Epithelial cell of esophagus (primary cell): ENCODE measurements around the gene ZNF90.
A peak's percentile ranks its signal among the peaks of the same experiment; 100 is the strongest.
"Not testable (repeated sequence)": the region's sequence is repeated elsewhere in the genome, so short reads cannot be mapped to it uniquely, and the experiment has no call there.

Experiments
- DNase-seq: peaks from one replicate; pipeline ENCODE4 v3.0.0; 2010; ENCODE audit warnings: low read depth
- H3K4me3 ChIP-seq: 2 replicates; pipeline ENCODE4 v1.5.1; 2011; ENCODE audit warnings: mild to moderate bottlenecking, low read length, control low read depth
- TF ChIP-seq, protein P1 (sequence below): IDR thresholded peaks from 2 replicates; pipeline ENCODE4 v1.5.1; 2011; ENCODE audit warnings: low read depth, mild to moderate bottlenecking, low read length, control low read depth, inconsistent platforms; ENCODE audit not compliant: insufficient read depth; ENCODE audit errors: missing control alignments

Gene ZNF90

DNA sequence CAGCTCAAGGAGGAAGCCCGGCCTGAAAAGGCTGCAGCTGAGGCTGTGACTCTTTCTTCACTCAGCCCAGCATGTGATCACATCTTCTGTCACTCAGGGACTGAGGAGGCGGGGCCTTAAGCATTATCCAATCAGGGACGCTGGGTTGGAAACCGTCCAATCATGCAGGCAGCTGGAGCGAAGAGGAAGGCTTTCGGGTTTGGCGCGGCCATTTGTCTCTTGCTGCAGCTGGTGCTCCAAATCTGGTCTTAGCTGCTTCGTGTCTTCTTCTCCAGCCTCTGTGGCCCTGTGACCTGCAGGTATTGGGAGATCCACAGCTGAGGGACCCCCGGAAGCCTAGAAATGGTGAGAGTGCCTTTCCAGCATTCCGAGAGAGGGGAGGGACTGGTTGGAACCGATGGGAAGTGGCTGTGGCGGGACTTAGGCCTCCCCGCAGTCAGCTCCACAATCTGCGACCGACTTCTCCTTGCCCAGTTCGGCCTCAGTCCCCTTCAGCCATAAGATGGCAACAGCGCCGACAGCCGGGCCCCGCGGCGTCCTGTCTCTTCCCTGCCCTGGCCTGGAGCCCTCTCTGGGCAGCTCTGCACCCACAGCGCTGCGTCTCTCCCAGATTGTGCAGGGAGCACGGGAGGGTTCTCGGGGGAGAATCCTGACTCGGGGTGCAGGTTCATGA lies at the start of gene ZNF90:
ZNF90 (plus strand) TSS at position 210 of the 673 bp plus-strand sequence; CDS start at position 343, 133 bp downstream.
- TF ChIP-seq, protein P1, sequence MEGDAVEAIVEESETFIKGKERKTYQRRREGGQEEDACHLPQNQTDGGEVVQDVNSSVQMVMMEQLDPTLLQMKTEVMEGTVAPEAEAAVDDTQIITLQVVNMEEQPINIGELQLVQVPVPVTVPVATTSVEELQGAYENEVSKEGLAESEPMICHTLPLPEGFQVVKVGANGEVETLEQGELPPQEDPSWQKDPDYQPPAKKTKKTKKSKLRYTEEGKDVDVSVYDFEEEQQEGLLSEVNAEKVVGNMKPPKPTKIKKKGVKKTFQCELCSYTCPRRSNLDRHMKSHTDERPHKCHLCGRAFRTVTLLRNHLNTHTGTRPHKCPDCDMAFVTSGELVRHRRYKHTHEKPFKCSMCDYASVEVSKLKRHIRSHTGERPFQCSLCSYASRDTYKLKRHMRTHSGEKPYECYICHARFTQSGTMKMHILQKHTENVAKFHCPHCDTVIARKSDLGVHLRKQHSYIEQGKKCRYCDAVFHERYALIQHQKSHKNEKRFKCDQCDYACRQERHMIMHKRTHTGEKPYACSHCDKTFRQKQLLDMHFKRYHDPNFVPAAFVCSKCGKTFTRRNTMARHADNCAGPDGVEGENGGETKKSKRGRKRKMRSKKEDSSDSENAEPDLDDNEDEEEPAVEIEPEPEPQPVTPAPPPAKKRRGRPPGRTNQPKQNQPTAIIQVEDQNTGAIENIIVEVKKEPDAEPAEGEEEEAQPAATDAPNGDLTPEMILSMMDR, result no peak
- peak; percentile 98 for DNase-seq

DNA sequence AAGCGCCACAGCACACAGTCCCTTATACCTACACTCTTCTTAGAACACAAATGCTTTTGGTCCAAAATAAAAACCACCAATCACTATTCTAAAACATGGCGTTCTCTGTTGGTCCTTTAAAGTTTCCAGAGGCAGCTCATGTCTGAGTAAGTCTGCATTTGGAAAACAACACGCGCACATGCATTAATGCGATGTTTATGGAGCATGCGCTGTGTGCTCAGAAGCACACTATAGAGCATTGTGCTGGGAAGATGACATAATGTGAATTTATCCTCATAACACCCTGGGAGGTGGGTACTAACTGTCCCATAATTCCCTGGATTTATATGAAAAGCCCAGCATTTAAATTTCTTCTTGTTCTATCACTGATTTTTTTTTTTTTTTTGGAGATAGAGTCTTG lies 49.2 kb upstream of the ZNF90 start:
- no peak for DNase-seq
- TF ChIP-seq, protein P1, result no peak
- no peak overlapping the region for H3K4me3 ChIP-seq

More for the DNA sequence above, at the start of gene ZNF90:
- H3K4me3 ChIP-seq, result peak within 1 kb of the TSS; percentile 69

DNA sequence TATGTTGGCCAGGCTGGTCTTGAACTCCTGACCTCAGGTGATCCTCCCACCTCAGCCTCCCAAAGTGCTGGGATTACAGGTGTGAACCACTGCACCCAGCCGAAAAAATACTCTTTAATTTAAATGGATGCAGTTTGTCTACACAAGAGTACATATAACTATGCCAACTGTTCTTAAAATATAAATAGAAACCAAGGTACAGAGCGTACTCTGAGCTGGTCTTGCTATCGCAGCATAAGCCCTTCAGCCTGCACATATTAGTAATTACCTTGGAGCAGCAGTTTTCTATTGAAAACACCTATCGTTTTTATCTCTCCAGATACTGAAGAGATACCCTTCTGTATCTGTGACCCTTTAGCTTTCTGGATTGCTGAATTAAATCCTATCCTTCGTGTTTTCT lies 41.9 kb upstream of the ZNF90 start:
- DNase-seq, result no peak
- no peak overlapping the region for H3K4me3 ChIP-seq
- TF ChIP-seq, protein P1, result no peak

DNA sequence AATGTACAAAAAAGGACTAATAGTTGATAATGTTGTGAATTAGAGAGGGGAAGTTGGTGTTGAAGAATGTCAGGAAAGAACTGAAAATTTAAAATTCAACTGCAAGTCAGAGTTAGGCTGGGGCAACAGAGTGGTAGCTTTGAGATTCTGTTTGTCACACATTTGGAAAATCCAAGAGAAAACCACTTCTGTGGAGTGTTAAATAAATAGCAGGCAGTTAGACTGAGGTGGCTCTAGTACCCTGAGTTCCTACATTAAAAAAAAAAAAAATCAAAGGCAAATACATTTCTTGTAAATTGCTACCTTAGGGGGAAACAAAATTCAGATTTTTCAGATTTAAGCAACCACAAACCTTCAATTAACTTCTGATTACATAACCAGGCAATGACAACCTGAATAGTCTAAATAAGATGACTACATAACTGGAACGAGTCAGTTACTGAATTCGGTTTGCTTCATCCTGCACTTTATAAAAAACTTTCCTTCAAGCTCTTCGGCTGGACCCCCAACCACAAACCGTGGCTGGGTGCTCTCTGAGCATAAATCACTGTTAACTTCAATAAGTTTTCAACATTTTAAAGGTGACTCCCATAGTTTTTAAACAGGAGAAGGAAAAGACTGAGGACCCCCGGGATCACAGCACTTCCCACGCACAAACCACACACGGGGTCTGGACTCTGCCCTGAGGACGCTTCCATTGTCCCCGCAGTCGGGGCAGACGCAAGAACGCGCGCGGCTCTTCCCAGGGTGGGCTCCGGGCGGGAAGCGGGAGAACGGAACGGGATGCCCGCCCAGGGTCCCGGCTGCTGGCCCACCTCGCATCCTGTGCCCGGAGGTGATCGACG lies 39.2 kb upstream of the ZNF90 start:
- peak; percentile 7 for DNase-seq
- TF ChIP-seq, protein P1, result no peak

DNA sequence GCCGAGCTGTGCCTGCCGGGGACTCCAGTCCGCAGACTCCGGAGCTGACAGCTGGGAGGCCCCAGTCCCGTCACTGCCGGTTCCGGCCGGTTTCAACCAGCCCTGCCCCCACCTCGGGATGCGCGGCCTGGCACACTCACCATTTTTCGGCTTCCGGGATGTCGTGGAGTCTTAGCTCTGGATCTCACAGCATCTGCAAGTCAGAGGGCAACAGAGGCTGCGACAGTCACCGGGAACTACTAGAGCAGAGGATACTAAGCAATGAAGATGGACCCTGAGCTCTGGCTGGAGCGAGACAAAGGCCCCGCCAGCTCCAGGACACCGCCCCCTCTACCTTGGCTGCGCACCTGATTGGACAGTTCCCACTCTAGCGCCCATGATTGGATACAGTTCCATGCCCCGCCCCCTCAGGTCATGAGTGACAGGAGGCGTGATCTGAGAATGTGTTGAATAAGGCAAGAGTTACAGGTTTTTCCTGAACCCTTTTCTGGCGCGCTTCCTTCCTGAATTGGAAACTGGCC lies 38.5 kb upstream of the ZNF90 start, which contains the start of gene ZNF682:
ZNF682 (minus strand) TSS at position 303 of the 521 bp plus-strand sequence; CDS start at position 143, 160 bp downstream.
- H3K4me3 ChIP-seq, result peak within 1 kb of the TSS; percentile 87
- TF ChIP-seq, protein P1, result no peak
- DNase-seq, result peak; percentile 97

More for the DNA sequence above, 39.2 kb upstream of the ZNF90 start:
- H3K4me3 ChIP-seq, result peak overlapping the region; percentile 87

DNA sequence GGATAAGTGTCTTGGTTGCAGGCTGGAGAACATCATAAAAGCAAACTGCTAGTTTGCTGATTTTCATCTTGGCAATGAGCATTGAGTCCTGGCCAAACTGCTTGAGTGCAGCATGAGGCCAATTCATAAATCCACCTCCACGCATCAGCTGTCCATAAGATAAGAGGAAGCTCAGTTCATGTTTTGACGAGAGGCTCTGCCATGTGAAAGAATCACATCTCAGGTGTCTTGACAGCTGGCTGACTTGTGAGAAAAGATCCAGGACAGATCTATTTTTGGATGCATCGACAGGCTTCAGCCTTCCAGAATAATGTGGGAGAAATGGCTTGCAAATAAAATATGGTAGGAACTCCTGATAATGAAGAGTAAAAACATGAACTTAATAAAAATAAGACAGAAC lies 33.1 kb upstream of the ZNF90 start:
- TF ChIP-seq, protein P1, result no peak
- H3K4me3 ChIP-seq, result no peak overlapping the region
- DNase-seq, result no peak

DNA sequence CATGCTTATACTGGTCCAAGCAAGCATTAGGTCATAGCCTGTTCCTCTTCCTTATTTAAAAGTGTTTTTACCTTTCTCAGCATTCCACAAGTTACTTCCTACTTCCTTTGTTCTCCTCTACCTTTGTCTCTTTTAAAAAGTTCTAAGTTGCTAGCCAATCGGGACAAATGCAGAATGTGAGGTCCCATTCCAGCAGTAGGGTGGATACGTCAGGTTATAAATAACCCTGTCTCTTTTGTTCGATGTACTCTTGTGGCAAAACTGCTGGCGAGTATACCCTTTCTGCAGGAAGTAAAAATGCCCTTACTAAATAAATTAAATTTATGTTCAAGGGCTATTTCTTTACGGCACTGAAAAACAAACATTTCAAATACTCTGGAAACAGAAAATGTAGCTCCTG lies 32.1 kb upstream of the ZNF90 start:
- DNase-seq, result peak; percentile 6
- H3K4me3 ChIP-seq, result not testable (repeated sequence)
